Spinal cord (tissue), 10 donors: Measurements from ENCODE around the gene GNAI2. TPM values are rescaled to one million over a fixed set of nuclear protein-coding genes. Genes with fewer than 3 reads are reported as not detected.

Experiments
- DNase-seq, 6 donors: peaks; one replicate each; pipeline versions ENCODE4 v3.0.0 to v3.0.0-alpha.2; 2013 to 2015; ENCODE audit warnings: low spot score in 6 of 6, low read depth in 4 of 6
- H3K27ac ChIP-seq: one replicate; pipeline ENCODE4 v1.5.1; 2013; ENCODE audit warnings: low read depth, low read length, control low read depth
- H3K27me3 ChIP-seq: one replicate; pipeline ENCODE4 v1.6.1; 2013; ENCODE audit warnings: low read length; ENCODE audit not compliant: control insufficient read depth, insufficient read depth
- H3K36me3 ChIP-seq: one replicate; pipeline ENCODE4 v1.6.1; 2013; ENCODE audit warnings: low read length; ENCODE audit not compliant: control insufficient read depth, insufficient read depth
- H3K4me1 ChIP-seq: one replicate; pipeline ENCODE4 v1.6.1; 2013; ENCODE audit warnings: low read length; ENCODE audit not compliant: control insufficient read depth, insufficient read depth
- H3K4me3 ChIP-seq: one replicate; pipeline ENCODE4 v1.5.1; 2013; ENCODE audit warnings: low read depth, low read length, control low read depth
- H3K9me3 ChIP-seq: one replicate; pipeline ENCODE4 v1.6.1; 2013; ENCODE audit warnings: low read length; ENCODE audit not compliant: control insufficient read depth, insufficient read depth
- WGBS: methylation state at CpG from one replicate; pipeline ENCODE4 v1.1.5; 2013; ENCODE audit warnings: missing lambda C conversion rate; ENCODE audit not compliant: insufficient coverage; 5-methylcytosine and 5-hydroxymethylcytosine counted together
- long read RNA-seq, 4 donors: transcript quantifications; one replicate each; lab custom pipeline, GENCODE V29; 2026
- polyA plus RNA-seq, 2 donors: library from polyadenylated mRNA; unstranded; fragments of 120-200 nt; gene quantifications; one replicate each; pipeline ENCODE4 v1.2.1, GENCODE V29; 2013; ENCODE audit not compliant: insufficient read length in 2 of 2
- total RNA-seq, 2 donors: library from RNA; depleted of rRNA in 1 of 2; stranded (reverse); fragments of 120-200 nt in 1 of 2; fragments of >200 nt in 1 of 2; gene quantifications; one replicate each; pipeline versions ENCODE4 v1.2.3 to v1.2.4, GENCODE V29; 2013 to 2014
- donor health status: healthy.

The GNAI2 gene
- 100 to 1,000 TPM; 123 to 236 TPM for total RNA-seq
- 100 to 1,000 TPM; 293 to 308 TPM for polyA plus RNA-seq
- long read RNA-seq, donor 1, transcript GNAI2-202 (9 exons, 2,464 nt), result major isoform, 71 of 172 reads
- long read RNA-seq, donor 1, transcript GNAI2-203 (9 exons, 2,407 nt), result minor isoform, 6 of 172 reads
- long read RNA-seq, donor 1, partial matches to known transcripts, result 91 of 172 reads
- long read RNA-seq, donor 1, other reads (novel, unspliced or antisense), result 0 of 172 reads
- long read RNA-seq, donor 2, transcript GNAI2-202 (9 exons, 2,464 nt), result major isoform, 42 of 119 reads
- long read RNA-seq, donor 2, partial matches to known transcripts, result 75 of 119 reads
- long read RNA-seq, donor 2, other reads (novel, unspliced or antisense), result 0 of 119 reads
- long read RNA-seq, donor 3, transcript GNAI2-202 (9 exons, 2,464 nt), result major isoform, 37 of 55 reads
- long read RNA-seq, donor 3, partial matches to known transcripts, result 10 of 55 reads
- long read RNA-seq, donor 3, other reads (novel, unspliced or antisense), result 0 of 55 reads
- long read RNA-seq, donor 4, transcript GNAI2-202 (9 exons, 2,464 nt), result major isoform, 74 of 105 reads
- long read RNA-seq, donor 4, partial matches to known transcripts, result 27 of 105 reads
- long read RNA-seq, donor 4, other reads (novel, unspliced or antisense), result 0 of 105 reads

DNA sequence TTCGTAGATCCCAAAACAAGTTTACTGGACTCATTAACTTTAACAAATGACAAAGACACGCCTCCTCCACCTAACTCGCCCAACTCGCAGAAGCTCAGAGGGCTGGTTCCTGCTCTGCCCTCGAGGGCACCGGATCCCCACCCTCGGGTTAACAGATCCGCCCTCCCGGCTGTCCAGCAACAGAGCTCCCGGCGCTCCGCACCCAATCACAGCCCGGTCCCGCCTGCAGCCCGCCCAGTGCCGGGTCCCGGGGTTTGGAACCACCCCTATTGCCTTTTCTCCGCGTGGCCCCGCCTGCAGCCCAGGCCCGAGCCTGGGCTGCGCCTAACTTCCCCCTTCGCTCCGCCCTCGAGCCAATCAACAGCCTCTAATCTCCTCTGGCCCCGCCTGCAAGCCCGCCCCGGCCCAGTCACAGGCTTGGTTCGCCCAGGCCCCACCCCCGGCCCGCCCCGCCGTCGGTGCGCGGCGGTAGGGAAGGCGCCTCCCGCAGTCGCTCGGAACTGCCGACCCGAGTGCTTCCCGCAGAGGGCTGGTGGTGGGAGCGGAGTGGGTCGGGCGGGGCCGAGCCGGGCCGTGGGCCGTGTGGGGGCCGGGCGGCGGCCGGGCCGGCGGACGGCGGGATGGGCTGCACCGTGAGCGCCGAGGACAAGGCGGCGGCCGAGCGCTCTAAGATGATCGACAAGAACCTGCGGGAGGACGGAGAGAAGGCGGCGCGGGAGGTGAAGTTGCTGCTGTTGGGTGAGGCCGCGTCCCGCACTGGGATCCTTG is at the start of gene GNAI2:
TSS of gene GNAI2 (plus strand) at position 489 of the 768 bp plus-strand sequence. CDS start at position 621, 132 bp downstream.
- WGBS, result under 1% methylated on average over 72 of the region's 75 CpGs
- Histone ChIP-seq H3K4me1 (peaks cover 70% of the 10 kb centered on the region), H3K36me3 (peaks cover 28% of the 10 kb centered on the region), H3K27me3 (no peaks in the 10 kb centered on the region), H3K27ac (peak within 1 kb of the TSS; percentile 90), H3K4me3 (peak within 1 kb of the TSS; percentile 77), H3K9me3 (no peaks in the 10 kb centered on the region)
- peak; percentile 76 to 99 (median 96) for DNase-seq

GRCh38 chr3:50187750-50188149 is 48.3 kb upstream of the GNAI2 start:
- Histone ChIP-seq H3K9me3 (no peaks in the 10 kb centered on the region), H3K36me3 (peaks cover 49% of the 10 kb centered on the region), H3K27me3 (peaks cover 1% of the 10 kb centered on the region), H3K4me1 (peaks cover 15% of the 10 kb centered on the region), H3K27ac (no peak overlapping the region), H3K4me3 (no peak overlapping the region)
- 94% methylated on average over 14 of the region's 19 CpGs for WGBS
- no peak for DNase-seq

- H3K27me3 ChIP-seq, result peaks cover 16% of the 10 kb centered on the region
- no peak overlapping the region for H3K4me3 ChIP-seq
- DNase-seq, result peak in 5 of 6 donors; percentile 31 to 94 (median 71)
- H3K36me3 ChIP-seq, result peaks cover 34% of the 10 kb centered on the region
- WGBS, result 33% methylated on average over 3 of the region's 5 CpGs
- no peaks in the 10 kb centered on the region for H3K9me3 ChIP-seq
- peaks cover 28% of the 10 kb centered on the region for H3K4me1 ChIP-seq
- no peak overlapping the region for H3K27ac ChIP-seq
Measured at GRCh38 chr3:50189274-50189673, 46.7 kb upstream of the GNAI2 start.

DNA sequence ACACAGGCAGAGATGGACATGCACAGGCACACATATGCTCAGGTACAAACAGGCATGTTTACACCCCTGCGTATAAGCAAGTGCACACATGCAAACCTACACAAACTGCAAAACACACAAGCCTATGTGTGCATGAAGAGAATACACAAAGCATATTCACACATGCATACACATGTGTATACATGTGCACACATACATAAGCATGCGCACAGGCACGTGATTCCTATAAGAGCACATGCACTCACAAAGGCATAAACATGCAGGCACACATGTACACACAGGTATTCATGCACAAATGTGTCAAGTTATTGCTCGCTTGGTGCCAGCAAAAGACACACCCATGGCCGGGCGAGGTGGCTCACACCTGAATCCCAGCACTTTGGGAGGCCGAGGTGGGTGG is 46.0 kb upstream of the GNAI2 start:
- WGBS, result 94% methylated on average over 6 of the region's 7 CpGs
- peaks cover 27% of the 10 kb centered on the region for H3K36me3 ChIP-seq
- no peaks in the 10 kb centered on the region for H3K9me3 ChIP-seq
- peaks cover 33% of the 10 kb centered on the region for H3K4me1 ChIP-seq
- H3K4me3 ChIP-seq, result no peak overlapping the region
- DNase-seq, result no peak
- H3K27me3 ChIP-seq, result peaks cover 20% of the 10 kb centered on the region
- H3K27ac ChIP-seq, result no peak overlapping the region

GRCh38 chr3:50190936-50191660 is 44.9 kb upstream of the GNAI2 start, which contains the start of gene GNAT1:
Gene GNAT1, plus strand, starts transcription at chr3:50191610. Its CDS starts 116 bp downstream, at chr3:50191726.
- Histone ChIP-seq H3K36me3 (peaks cover 16% of the 10 kb centered on the region), H3K4me3 (no peak within 1 kb of the TSS), H3K9me3 (no peaks in the 10 kb centered on the region), H3K4me1 (peaks cover 38% of the 10 kb centered on the region), H3K27me3 (peaks cover 25% of the 10 kb centered on the region), H3K27ac (no peak within 1 kb of the TSS)
- DNase-seq, result no peak
- WGBS, result 88% methylated on average over 7 of the region's 8 CpGs

DNA sequence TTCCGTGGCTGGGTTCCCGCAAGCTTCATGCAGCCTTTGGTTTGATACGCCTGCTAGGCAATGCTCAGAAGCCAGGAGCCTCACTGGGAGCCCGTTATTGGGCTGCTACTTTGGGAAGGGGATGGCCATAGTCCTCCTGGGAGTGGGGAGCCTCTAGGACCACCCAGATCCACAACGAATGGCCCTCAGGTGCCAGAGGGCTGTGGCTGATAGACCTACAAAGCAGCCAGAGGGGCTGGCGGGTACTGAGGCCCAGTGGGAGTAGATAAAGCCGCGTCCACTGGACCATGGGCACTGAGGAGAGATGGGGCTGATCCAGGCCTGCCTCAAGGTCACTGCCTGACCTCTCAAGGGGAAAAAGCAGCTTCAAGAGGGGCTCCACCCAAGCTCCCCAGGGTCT is 43.9 kb upstream of the GNAI2 start:
- Histone ChIP-seq H3K36me3 (peaks cover 10% of the 10 kb centered on the region), H3K27ac (no peak overlapping the region), H3K4me3 (no peak overlapping the region), H3K27me3 (peaks cover 25% of the 10 kb centered on the region), H3K4me1 (peaks cover 38% of the 10 kb centered on the region), H3K9me3 (no peaks in the 10 kb centered on the region)
- WGBS, result 89% methylated on average over 6 of the region's 8 CpGs
- DNase-seq, result no peak

DNA sequence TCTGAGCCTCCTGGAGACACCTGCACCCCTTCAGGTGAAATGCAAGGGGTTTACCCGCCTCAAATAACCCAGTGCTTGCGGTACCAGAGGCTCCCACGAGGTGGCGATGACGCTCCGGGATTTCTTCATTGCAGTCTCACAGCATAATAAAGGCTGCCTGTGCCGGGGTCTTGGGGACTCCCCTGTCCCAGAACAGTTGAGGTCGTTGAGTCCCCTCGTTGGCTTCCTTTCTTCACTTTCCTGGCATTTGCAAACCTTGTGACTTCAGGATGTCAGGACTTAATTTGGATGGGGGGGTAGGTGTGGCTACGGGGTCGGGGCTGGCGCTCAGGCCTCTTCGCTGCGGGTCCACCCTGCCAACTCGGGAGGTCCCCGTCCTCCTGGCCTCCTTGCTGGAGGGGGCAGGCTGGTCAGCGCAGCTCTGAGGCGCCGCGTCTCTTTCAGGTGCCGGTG is 43.3 kb upstream of the GNAI2 start:
- Histone ChIP-seq H3K27me3 (peaks cover 25% of the 10 kb centered on the region), H3K36me3 (peaks cover 7% of the 10 kb centered on the region), H3K27ac (no peak overlapping the region), H3K9me3 (no peaks in the 10 kb centered on the region), H3K4me3 (no peak overlapping the region), H3K4me1 (peaks cover 38% of the 10 kb centered on the region)
- 16% methylated on average over 21 of the region's 21 CpGs for WGBS
- peak in 4 of 6 donors; percentile 40 to 94 (median 77) for DNase-seq

GRCh38 chr3:50193286-50193685 is 42.7 kb upstream of the GNAI2 start:
- Histone ChIP-seq H3K27me3 (peaks cover 25% of the 10 kb centered on the region), H3K4me3 (no peak overlapping the region), H3K27ac (no peak overlapping the region), H3K36me3 (peaks cover 2% of the 10 kb centered on the region), H3K4me1 (peaks cover 38% of the 10 kb centered on the region), H3K9me3 (no peaks in the 10 kb centered on the region)
- 53% methylated on average over 36 of the region's 36 CpGs for WGBS
- no peak for DNase-seq

- peaks cover 36% of the 10 kb centered on the region for H3K4me1 ChIP-seq
- whole genome bisulfite sequencing, result 34% methylated on average over 34 of the region's 34 CpGs
- no peaks in the 10 kb centered on the region for H3K9me3 ChIP-seq
- H3K27ac ChIP-seq, result no peak overlapping the region
- H3K36me3 ChIP-seq, result no peaks in the 10 kb centered on the region
- peaks cover 25% of the 10 kb centered on the region for H3K27me3 ChIP-seq
- no peak overlapping the region for H3K4me3 ChIP-seq
- no peak for DNase-seq
Measured at GRCh38 chr3:50193746-50194127, 42.3 kb upstream of the GNAI2 start.
